Measurements from ENCODE around the gene POU6F2. TPM values are rescaled to one million over a fixed set of nuclear protein-coding genes. Genes with fewer than 3 reads are reported as not detected.

The POU6F2 gene
- total RNA-seq, 4 donors from 2014 or later = not detected

GRCh38 chr7:39062811-39063210, 85.1 kb downstream of the POU6F2 start:
- intact Hi-C loops (cut with DNase I; ENCODE audit: low total_unique reads) = no loop called here

GRCh38 chr7:39069031-39069430, 91.3 kb downstream of the POU6F2 start:
- intact Hi-C loops (cut with DNase I; ENCODE audit: low total_unique reads) = no loop called here
- in situ Hi-C loops (cut with MboI; ENCODE audit: low sequenced_read_pairs in 4 of 4) = no loop called here
- Histone ChIP-seq H3K36me3 (no peaks in the 10 kb centered on the region), H3K4me1 (no peaks in the 10 kb centered on the region), H3K9me3 (no peaks in the 10 kb centered on the region), H3K27ac (no peak overlapping the region), H3K27me3 (no peaks in the 10 kb centered on the region), H3K4me3 (no peak overlapping the region)
- no peak for ATAC-seq
- TF ChIP-seq CTCF (IDR thresholded peaks at IDR 0.05 in 4 of 5, conservative IDR thresholded peaks at IDR 0.05 in 1 of 5) (no peak), POLR2A (IDR thresholded peaks at IDR 0.05) (no peak)
- no peak for DNase-seq

More at GRCh38 chr7:39062811-39063210, 85.1 kb downstream of the POU6F2 start:
- Histone ChIP-seq H3K36me3 (no peaks in the 10 kb centered on the region), H3K4me3 (no peak overlapping the region), H3K27ac (no peak overlapping the region), H3K9me3 (no peaks in the 10 kb centered on the region), H3K27me3 (no peaks in the 10 kb centered on the region), H3K4me1 (no peaks in the 10 kb centered on the region)
- in situ Hi-C loops (cut with MboI; ENCODE audit: low sequenced_read_pairs in 4 of 4) = no loop called here
- no peak for TF ChIP-seq CTCF (IDR thresholded peaks at IDR 0.05 in 4 of 5, conservative IDR thresholded peaks at IDR 0.05 in 1 of 5)
- TF ChIP-seq POLR2A (IDR thresholded peaks at IDR 0.05) = no peak
- DNase-seq (no peak), ATAC-seq (no peak)

DNA sequence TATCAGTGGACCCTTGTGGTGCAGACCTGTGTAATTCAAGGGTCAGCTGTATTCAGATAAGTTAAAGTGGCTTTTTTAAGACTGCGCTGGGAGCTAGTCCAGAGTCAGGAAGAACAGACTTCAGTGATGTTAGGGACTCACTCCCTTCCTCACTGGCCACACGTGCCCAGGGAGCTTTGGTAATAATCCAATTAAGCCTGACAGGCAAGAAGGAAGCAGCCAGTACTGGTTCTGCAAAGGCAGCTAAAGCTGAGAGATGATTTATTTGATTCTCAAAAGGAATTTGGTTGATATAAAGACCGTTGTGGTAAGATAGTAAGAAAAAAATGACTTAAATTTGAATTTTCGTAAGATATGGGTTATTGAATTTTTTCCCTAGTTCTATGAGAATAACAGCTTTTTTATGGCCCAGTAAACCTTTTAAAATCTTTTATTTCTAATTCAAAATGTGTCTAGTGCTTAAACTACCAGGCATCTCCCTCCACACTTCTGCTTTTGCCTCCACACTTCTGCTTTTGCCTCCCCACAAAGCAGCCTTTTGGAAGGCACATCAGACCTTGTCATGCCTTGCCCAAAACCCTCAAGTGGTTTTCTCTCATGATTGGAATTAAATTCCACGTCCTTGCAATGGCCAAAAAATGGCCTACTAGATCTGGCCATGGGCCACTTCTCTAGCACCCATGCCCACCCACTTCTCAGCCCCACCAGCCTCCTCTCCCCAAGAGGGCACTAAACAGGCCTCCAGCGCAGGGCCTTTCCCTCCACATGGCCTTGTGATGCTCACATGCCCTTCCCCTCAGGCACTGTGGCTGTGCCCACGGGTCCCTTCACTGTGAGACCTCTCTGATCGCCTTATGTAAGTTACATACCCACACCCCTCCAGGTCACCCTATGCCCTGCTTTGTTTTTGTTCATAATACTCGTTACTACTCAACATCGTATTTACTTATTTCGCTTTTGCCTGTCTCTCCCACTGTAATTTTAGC, 92.5 kb downstream of the POU6F2 start:
- H3K4me3 ChIP-seq = no peak overlapping the region
- ATAC-seq = no peak
- H3K9me3 ChIP-seq = no peaks in the 10 kb centered on the region
- no peak overlapping the region for H3K27ac ChIP-seq
- TF ChIP-seq CTCF (IDR thresholded peaks at IDR 0.05 in 4 of 5, conservative IDR thresholded peaks at IDR 0.05 in 1 of 5) (no peak), POLR2A (IDR thresholded peaks at IDR 0.05) (no peak)
- H3K4me1 ChIP-seq = no peaks in the 10 kb centered on the region
- intact Hi-C loops (cut with DNase I; ENCODE audit: low total_unique reads) (no loop called here), in situ Hi-C loops (cut with MboI; ENCODE audit: low sequenced_read_pairs in 4 of 4) (no loop called here)
- no peaks in the 10 kb centered on the region for H3K27me3 ChIP-seq
- no peak for DNase-seq
- no peaks in the 10 kb centered on the region for H3K36me3 ChIP-seq

- Histone ChIP-seq H3K9me3 (no peaks in the 10 kb centered on the region), H3K36me3 (no peaks in the 10 kb centered on the region), H3K4me1 (no peaks in the 10 kb centered on the region), H3K27ac (no peak overlapping the region), H3K4me3 (no peak overlapping the region), H3K27me3 (no peaks in the 10 kb centered on the region)
- DNase-seq (no peak), ATAC-seq (no peak)
- intact Hi-C loops (cut with DNase I; ENCODE audit: low total_unique reads) (no loop called here), in situ Hi-C loops (cut with MboI; ENCODE audit: low sequenced_read_pairs in 4 of 4) (no loop called here)
- TF ChIP-seq CTCF (IDR thresholded peaks at IDR 0.05 in 4 of 5, conservative IDR thresholded peaks at IDR 0.05 in 1 of 5) = no peak
- no peak for TF ChIP-seq POLR2A (IDR thresholded peaks at IDR 0.05)
Measured at GRCh38 chr7:39071116-39071515, 93.4 kb downstream of the POU6F2 start.
